Esophagus (tissue), 2 donors: ENCODE results near the gene CABLES1. TPM values are rescaled to one million over a fixed set of nuclear protein-coding genes. Genes with fewer than 3 reads are reported as not detected.
A peak's percentile ranks its signal among the peaks of the same experiment; 100 is the strongest.

Source experiments
- H3K27ac ChIP-seq, 2 donors: one replicate each; pipeline ENCODE4 v1.5.1; 2013; ENCODE audit warnings: low read depth in 2 of 2, mild to moderate bottlenecking in 2 of 2, inconsistent platforms in 1 of 2, low read length in 1 of 2, moderate library complexity in 1 of 2
- H3K27me3 ChIP-seq, 2 donors: one replicate each; pipeline ENCODE4 v1.6.1; 2013; ENCODE audit warnings: low read length in 2 of 2, control low read depth in 1 of 2, mild to moderate bottlenecking in 1 of 2; ENCODE audit not compliant: insufficient read depth in 2 of 2, control insufficient read depth in 1 of 2
- H3K36me3 ChIP-seq, 2 donors: one replicate each; pipeline ENCODE4 v1.6.1; 2013; ENCODE audit warnings: low read length in 1 of 2; ENCODE audit not compliant: control insufficient read depth in 2 of 2, insufficient read depth in 2 of 2
- H3K4me1 ChIP-seq, 2 donors: one replicate each; pipeline ENCODE4 v1.6.1; 2013; ENCODE audit warnings: low read length in 1 of 2; ENCODE audit not compliant: control insufficient read depth in 2 of 2, insufficient read depth in 2 of 2
- H3K4me3 ChIP-seq, 2 donors: one replicate each; pipeline ENCODE4 v1.5.1; 2013; ENCODE audit warnings: low read length in 2 of 2, mild to moderate bottlenecking in 2 of 2, low read depth in 1 of 2, moderate library complexity in 1 of 2
- H3K9me3 ChIP-seq, 2 donors: one replicate each; pipeline ENCODE4 v1.6.1; 2013; ENCODE audit warnings: mild to moderate bottlenecking in 2 of 2, low read depth in 1 of 2, low read length in 1 of 2, moderate library complexity in 1 of 2; ENCODE audit not compliant: control insufficient read depth in 2 of 2, insufficient read depth in 1 of 2
- WGBS, 2 donors: extraction: QIAGEN DNeasy Blood & Tissue Kit; methylation state at CpG; one replicate each; pipeline ENCODE4 v1.1.7; 2013; 5-methylcytosine and 5-hydroxymethylcytosine counted together
- polyA plus RNA-seq, 2 donors: library from polyadenylated mRNA; stranded (reverse); fragments of 200-250 nt; gene quantifications; one replicate each; pipeline ENCODE4 v1.2.3, GENCODE V29; 2013
- donor health status: healthy with polysubstance abuse.
- donor health status: Bipolar disorder and iron deficiency.

The CABLES1 gene
- polyA plus RNA-seq, 2 donors = 3.8 to 10.0 TPM

GRCh38 chr18:23231340-23232021, 96.2 kb downstream of the CABLES1 start:
- no peaks in the 10 kb centered on the region for H3K9me3 ChIP-seq
- 33 to 52% methylated on average over 20 of the region's 20 CpGs for WGBS, 2 donors
- no peak overlapping the region for H3K4me3 ChIP-seq
- peaks cover 2 to 7% of the 10 kb centered on the region in 2 donors for H3K4me1 ChIP-seq
- peak overlapping the region; percentile 54 to 72 for H3K27ac ChIP-seq
- H3K27me3 ChIP-seq = no peaks in the 10 kb centered on the region
- H3K36me3 ChIP-seq = no peaks in the 10 kb centered on the region

- H3K36me3 ChIP-seq = no peaks in the 10 kb centered on the region
- H3K4me1 ChIP-seq = peaks cover 2 to 10% of the 10 kb centered on the region in 2 donors
- H3K9me3 ChIP-seq = no peaks in the 10 kb centered on the region
- H3K4me3 ChIP-seq = no peak overlapping the region
- no peaks in the 10 kb centered on the region for H3K27me3 ChIP-seq
- WGBS, 2 donors = 66 to 79% methylated on average over 6 of the region's 6 CpGs
- no peak overlapping the region for H3K27ac ChIP-seq
Measured at GRCh38 chr18:23232331-23232730, 97.0 kb downstream of the CABLES1 start.

DNA sequence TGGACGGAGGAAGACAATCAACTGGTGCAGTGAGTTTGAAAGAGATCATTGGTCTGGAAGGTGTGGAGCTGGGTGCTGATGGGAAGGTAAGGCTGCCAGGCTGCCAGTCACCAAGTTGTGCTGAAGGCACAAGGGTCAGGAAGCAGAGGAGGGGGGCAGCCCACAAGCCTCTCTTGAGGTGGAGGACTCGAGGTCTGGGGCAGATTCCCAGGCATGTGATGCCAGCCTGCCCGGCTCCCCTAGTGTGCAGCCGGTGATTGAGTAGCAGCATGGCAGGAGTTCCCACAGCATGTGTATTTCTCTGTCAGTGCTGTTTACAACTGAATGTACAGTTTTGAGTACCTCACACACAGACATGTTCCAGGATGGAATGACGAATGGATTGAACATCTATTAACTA, 99.3 kb downstream of the CABLES1 start:
- H3K9me3 ChIP-seq = no peaks in the 10 kb centered on the region
- 83 to 89% methylated on average over 5 of the region's 5 CpGs for WGBS, 2 donors
- H3K4me1 ChIP-seq = peaks cover 2 to 9% of the 10 kb centered on the region in 2 donors
- H3K4me3 ChIP-seq = no peak overlapping the region
- no peaks in the 10 kb centered on the region for H3K36me3 ChIP-seq
- H3K27ac ChIP-seq = no peak overlapping the region
- no peaks in the 10 kb centered on the region for H3K27me3 ChIP-seq

DNA sequence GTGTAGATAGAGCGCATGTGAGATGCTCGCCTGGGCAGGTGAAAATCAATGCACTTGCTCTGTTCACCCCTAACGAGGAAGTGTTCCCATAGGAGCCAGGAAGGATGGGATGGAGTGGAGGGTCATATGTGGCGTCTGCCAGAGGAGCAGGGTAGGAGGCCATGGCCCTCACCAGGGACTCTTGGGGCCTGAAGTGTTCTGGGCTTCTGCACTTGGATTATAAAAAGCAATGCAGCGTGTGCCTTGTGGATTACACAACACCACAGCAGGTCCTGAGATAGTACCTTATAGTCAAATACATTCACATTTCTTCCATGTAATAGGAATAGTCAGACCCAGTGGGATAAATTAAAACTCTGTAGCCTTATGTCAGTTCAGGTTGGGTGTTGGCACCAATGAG, 100.1 kb downstream of the CABLES1 start:
- H3K27ac ChIP-seq = no peak overlapping the region
- 84 to 92% methylated on average over 5 of the region's 5 CpGs for WGBS, 2 donors

GRCh38 chr18:23235860-23236259, 100.6 kb downstream of the CABLES1 start:
- Histone ChIP-seq H3K4me1 (peaks cover 2 to 6% of the 10 kb centered on the region in 2 donors), H3K9me3 (no peaks in the 10 kb centered on the region), H3K36me3 (no peaks in the 10 kb centered on the region), H3K27ac (no peak overlapping the region), H3K4me3 (no peak overlapping the region), H3K27me3 (no peaks in the 10 kb centered on the region)
- WGBS, 2 donors = 83% methylated on average over 11 of the region's 11 CpGs

More for the DNA sequence above, 100.1 kb downstream of the CABLES1 start:
- Histone ChIP-seq H3K4me1 (peaks cover 2 to 9% of the 10 kb centered on the region in 2 donors), H3K4me3 (no peak overlapping the region), H3K27me3 (no peaks in the 10 kb centered on the region), H3K9me3 (no peaks in the 10 kb centered on the region), H3K36me3 (no peaks in the 10 kb centered on the region)

DNA sequence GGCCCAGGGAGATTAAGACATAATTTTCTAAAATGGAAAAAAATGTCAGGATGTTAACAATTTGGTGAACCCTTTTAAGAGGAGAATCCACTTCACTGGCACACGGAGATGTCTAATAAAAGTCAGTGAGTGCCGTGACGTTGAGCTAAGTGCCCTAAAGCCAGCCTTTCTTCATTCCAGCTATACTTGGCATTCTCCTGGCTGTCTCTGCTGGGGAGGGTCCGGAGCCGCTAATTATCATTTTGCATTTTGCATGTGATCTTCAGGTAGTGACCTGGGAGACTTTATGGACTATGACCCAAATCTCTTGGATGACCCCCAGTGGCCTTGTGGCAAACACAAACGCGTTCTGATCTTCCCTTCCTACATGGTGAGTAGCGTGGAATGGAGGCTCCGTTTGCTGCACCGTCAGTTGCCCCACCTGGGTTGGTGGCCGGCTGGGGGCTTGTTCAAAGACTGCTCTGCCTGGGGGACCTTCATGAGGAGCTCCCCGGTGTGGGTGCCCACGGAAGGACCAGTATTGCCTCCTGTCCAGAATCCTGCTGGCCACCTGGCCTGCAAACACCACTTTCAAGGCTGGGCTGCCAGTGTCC, 101.7 kb downstream of the CABLES1 start:
- H3K36me3 ChIP-seq = no peaks in the 10 kb centered on the region
- H3K27ac ChIP-seq = peak overlapping the region; percentile 36 to 80
- no peaks in the 10 kb centered on the region for H3K27me3 ChIP-seq
- no peak overlapping the region for H3K4me3 ChIP-seq
- no peaks in the 10 kb centered on the region for H3K9me3 ChIP-seq
- 87 to 88% methylated on average over 13 of the region's 13 CpGs for WGBS, 2 donors
- peaks cover 0 to 5% of the 10 kb centered on the region in 2 donors for H3K4me1 ChIP-seq

GRCh38 chr18:23237524-23238151, 102.4 kb downstream of the CABLES1 start:
- H3K36me3 ChIP-seq = no peaks in the 10 kb centered on the region
- peak overlapping the region; percentile 20 to 31 for H3K4me3 ChIP-seq
- peak overlapping the region; percentile 55 to 80 for H3K27ac ChIP-seq
- no peaks in the 10 kb centered on the region for H3K27me3 ChIP-seq
- peaks cover 0 to 5% of the 10 kb centered on the region in 2 donors for H3K4me1 ChIP-seq
- no peaks in the 10 kb centered on the region for H3K9me3 ChIP-seq
- 17 to 31% methylated on average over 17 of the region's 17 CpGs for WGBS, 2 donors

DNA sequence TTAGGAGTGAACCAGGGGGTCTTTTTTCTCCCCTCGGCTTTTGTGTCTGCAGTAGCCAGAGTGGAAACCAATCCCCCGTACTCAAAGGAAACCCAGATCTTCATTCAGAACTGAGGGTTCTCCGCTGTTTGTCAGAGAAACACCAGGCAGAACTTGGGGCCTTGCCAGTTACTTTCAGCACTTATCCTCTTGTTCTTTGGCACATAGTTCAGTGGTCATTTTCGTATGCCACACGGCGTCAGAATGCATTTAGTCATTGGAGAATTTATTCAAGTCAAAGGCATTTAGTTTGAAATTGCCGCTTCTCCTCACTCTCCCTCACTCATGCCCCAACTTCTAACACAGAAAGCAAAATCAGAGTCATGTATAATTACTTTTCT, 102.9 kb downstream of the CABLES1 start:
- WGBS, 2 donors = 47 to 48% methylated on average over 7 of the region's 7 CpGs
- Histone ChIP-seq H3K9me3 (no peaks in the 10 kb centered on the region), H3K4me1 (peaks cover 0 to 5% of the 10 kb centered on the region in 2 donors), H3K27ac (peak overlapping the region; percentile 55 to 80), H3K27me3 (no peaks in the 10 kb centered on the region), H3K36me3 (no peaks in the 10 kb centered on the region), H3K4me3 (no peak overlapping the region)

DNA sequence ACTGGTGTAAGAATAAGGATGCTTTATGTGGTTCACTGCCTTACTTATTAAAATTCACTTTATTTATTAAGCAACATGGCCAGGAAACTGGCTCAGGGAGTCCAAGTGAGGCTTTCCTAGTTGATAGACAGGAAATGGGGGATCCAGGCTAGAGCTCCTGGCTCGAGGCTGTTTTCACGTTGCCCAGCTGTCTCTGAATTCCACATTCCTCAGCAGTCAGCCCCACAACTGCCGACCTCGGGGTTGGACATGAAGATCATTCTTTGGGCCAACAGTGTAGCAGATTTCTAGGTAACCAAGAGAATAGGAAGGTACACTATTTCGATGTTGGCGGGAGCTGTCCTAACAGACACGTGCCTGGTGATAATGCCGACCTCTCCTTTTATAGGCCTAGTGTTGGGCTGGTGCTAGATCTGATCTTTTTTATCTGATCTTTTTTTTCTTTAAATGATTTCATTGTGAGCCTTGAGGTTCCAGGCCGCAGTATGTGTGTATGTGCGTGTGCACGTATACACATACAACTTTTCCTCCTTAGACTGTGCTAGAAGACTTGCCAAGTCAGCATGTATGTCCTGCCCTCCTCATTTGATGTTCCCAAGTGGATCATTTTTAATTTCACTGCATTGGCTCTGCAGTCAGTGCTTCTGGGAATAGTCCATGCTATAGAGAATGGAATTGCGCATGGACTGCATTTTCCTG, 103.5 kb downstream of the CABLES1 start:
- peak overlapping the region in 1 of 2 donors; percentile 47 for H3K27ac ChIP-seq
- H3K4me3 ChIP-seq = no peak overlapping the region
- WGBS, 2 donors = 73 to 76% methylated on average over 12 of the region's 12 CpGs
- no peaks in the 10 kb centered on the region for H3K27me3 ChIP-seq
- peaks cover 0 to 5% of the 10 kb centered on the region in 2 donors for H3K4me1 ChIP-seq
- H3K36me3 ChIP-seq = no peaks in the 10 kb centered on the region
- H3K9me3 ChIP-seq = no peaks in the 10 kb centered on the region
